Measurements from ENCODE around the gene USP35. TPM values are rescaled to one million over a fixed set of nuclear protein-coding genes. Genes with fewer than 3 reads are reported as not detected.

The USP35 gene
- total and polyA plus RNA-seq, 2 experiments from 2014 or later = 2.7 to 7.0 TPM

- Histone ChIP-seq H3K4me1 (ENCODE audit: insufficient read depth) (no peaks in the 10 kb centered on the region), H3K27ac (no peak overlapping the region), H3K9me2 (ENCODE audit: insufficient read depth) (no peaks in the 10 kb centered on the region), H3K79me2 (ENCODE audit: insufficient read depth) (no peaks in the 10 kb centered on the region), H3K4me2 (ENCODE audit: unreplicated experiment) (no peak overlapping the region), H2AFZ (no peak overlapping the region), H3K27me3 (replicated peaks; ENCODE audit: insufficient read depth) (no peaks in the 10 kb centered on the region), H3K36me3 (ENCODE audit: low read depth) (no peaks in the 10 kb centered on the region), H4K20me1 (ENCODE audit: insufficient read depth) (no peaks in the 10 kb centered on the region), H3K4me3 (no peak overlapping the region), H3K9ac (no peak overlapping the region), H3F3A (ENCODE audit: insufficient read depth) (no peaks in the 10 kb centered on the region), H3K9me3 (ENCODE audit: low read depth) (no peaks in the 10 kb centered on the region)
- DNase-seq = no peak
- 89 to 91% methylated on average over 1 of the region's 1 CpG for WGBS, 2 experiments (ENCODE audit: low coverage in 1 of 2, low lambda C conversion rate in 2 of 2, missing lambda C conversion rate in 2 of 2)
- in situ Hi-C loops (cut with MboI) = no loop called here
- TF ChIP-seq EZH2phosphoT487 (IDR thresholded peaks at IDR 0.05; ENCODE audit: insufficient read depth, low read depth) (no peak), EZH2 (IDR thresholded peaks at IDR 0.05; ENCODE audit: insufficient read depth, poor library complexity, severe bottlenecking) (no peak)
Measured at GRCh38 chr11:78160557-78160956, 28.2 kb upstream of the USP35 start.

GRCh38 chr11:78161346-78161745 is 27.4 kb upstream of the USP35 start:
- in situ Hi-C loops (cut with MboI) = no loop called here
- no peak overlapping the region for H3K4me3 ChIP-seq
- no peaks in the 10 kb centered on the region for H3K4me1 ChIP-seq (ENCODE audit: insufficient read depth)
- WGBS, 2 experiments (ENCODE audit: low coverage in 1 of 2, low lambda C conversion rate in 2 of 2, missing lambda C conversion rate in 2 of 2) = 100% methylated on average over 2 of the region's 2 CpGs
- H3K27ac ChIP-seq = no peak overlapping the region
- no peak for DNase-seq
- H2AFZ ChIP-seq = no peak overlapping the region
- no peaks in the 10 kb centered on the region for H3K9me2 ChIP-seq (ENCODE audit: insufficient read depth)
- no peaks in the 10 kb centered on the region for H3K27me3 ChIP-seq (replicated peaks; ENCODE audit: insufficient read depth)
- H3F3A ChIP-seq (ENCODE audit: insufficient read depth) = no peaks in the 10 kb centered on the region
- H3K4me2 ChIP-seq (ENCODE audit: unreplicated experiment) = no peak overlapping the region
- H4K20me1 ChIP-seq (ENCODE audit: insufficient read depth) = no peaks in the 10 kb centered on the region
- H3K9me3 ChIP-seq (ENCODE audit: low read depth) = no peaks in the 10 kb centered on the region
- no peak overlapping the region for H3K9ac ChIP-seq
- H3K36me3 ChIP-seq (ENCODE audit: low read depth) = no peaks in the 10 kb centered on the region
- H3K79me2 ChIP-seq (ENCODE audit: insufficient read depth) = no peaks in the 10 kb centered on the region
- TF ChIP-seq EZH2 (IDR thresholded peaks at IDR 0.05; ENCODE audit: insufficient read depth, poor library complexity, severe bottlenecking) (no peak), EZH2phosphoT487 (IDR thresholded peaks at IDR 0.05; ENCODE audit: insufficient read depth, low read depth) (no peak)

DNA sequence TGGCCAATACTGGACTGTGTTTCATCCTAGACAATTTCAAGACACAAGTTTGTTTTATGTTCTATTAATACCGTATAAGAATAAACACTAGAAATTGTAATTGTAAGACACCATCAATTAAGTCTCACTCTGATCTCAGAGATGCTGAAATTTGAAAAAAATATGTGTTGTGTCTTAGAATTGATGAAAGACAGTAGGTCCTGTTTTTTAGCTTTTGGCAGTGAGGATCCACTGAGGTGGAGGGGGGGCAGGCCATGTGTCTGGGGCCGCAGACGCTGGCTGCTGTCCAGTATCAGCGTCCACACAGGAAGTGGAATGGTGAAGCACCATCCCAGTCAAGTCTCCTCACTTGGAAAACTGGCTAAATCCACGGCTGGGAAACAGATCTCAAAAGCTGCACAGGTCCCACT is 26.8 kb upstream of the USP35 start:
- no peaks in the 10 kb centered on the region for H3K9me3 ChIP-seq (ENCODE audit: low read depth)
- no peak overlapping the region for H3K27ac ChIP-seq
- WGBS, 2 experiments (ENCODE audit: low coverage in 1 of 2, low lambda C conversion rate in 2 of 2, missing lambda C conversion rate in 2 of 2) = 38 to 39% methylated on average over 5 of the region's 5 CpGs
- no peaks in the 10 kb centered on the region for H4K20me1 ChIP-seq (ENCODE audit: insufficient read depth)
- no peak for DNase-seq
- no peaks in the 10 kb centered on the region for H3K9me2 ChIP-seq (ENCODE audit: insufficient read depth)
- H3K79me2 ChIP-seq (ENCODE audit: insufficient read depth) = no peaks in the 10 kb centered on the region
- no peaks in the 10 kb centered on the region for H3F3A ChIP-seq (ENCODE audit: insufficient read depth)
- in situ Hi-C loops (cut with MboI) = no loop called here
- H3K4me1 ChIP-seq (ENCODE audit: insufficient read depth) = no peaks in the 10 kb centered on the region
- H3K9ac ChIP-seq = no peak overlapping the region
- no peaks in the 10 kb centered on the region for H3K36me3 ChIP-seq (ENCODE audit: low read depth)
- no peak overlapping the region for H3K4me3 ChIP-seq
- no peaks in the 10 kb centered on the region for H3K27me3 ChIP-seq (replicated peaks; ENCODE audit: insufficient read depth)
- no peak overlapping the region for H3K4me2 ChIP-seq (ENCODE audit: unreplicated experiment)
- no peak for TF ChIP-seq EZH2phosphoT487 (IDR thresholded peaks at IDR 0.05; ENCODE audit: insufficient read depth, low read depth)
- TF ChIP-seq EZH2 (IDR thresholded peaks at IDR 0.05; ENCODE audit: insufficient read depth, poor library complexity, severe bottlenecking) = no peak
- H2AFZ ChIP-seq = no peak overlapping the region

DNA sequence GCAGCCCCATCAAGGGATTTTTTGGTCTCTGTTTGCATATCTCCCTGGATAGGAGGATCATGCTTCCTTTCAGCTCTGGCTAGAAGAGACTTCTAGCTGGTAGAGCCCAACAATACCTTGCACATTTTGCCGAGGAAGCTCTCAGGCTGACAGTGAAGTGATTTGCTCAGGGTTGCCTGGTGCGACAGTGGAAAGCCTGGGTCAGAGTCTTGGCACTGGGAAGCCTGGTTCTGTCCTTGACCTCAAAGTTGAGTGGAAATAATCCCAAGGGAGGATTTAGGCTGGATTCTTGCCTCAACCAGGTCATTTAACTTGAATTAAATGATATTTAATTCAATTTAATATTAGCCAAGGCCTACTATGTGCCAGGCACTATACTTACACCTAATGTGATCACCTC is 24.9 kb upstream of the USP35 start:
- TF ChIP-seq EZH2 (IDR thresholded peaks at IDR 0.05; ENCODE audit: insufficient read depth, poor library complexity, severe bottlenecking) = no peak
- TF ChIP-seq EZH2phosphoT487 (IDR thresholded peaks at IDR 0.05; ENCODE audit: insufficient read depth, low read depth) = no peak
- WGBS, 2 experiments (ENCODE audit: low coverage in 1 of 2, low lambda C conversion rate in 2 of 2, missing lambda C conversion rate in 2 of 2) = 68 to 70% methylated on average over 2 of the region's 2 CpGs

GRCh38 chr11:78164471-78164870 is 24.2 kb upstream of the USP35 start:
- WGBS, 2 experiments (ENCODE audit: low coverage in 1 of 2, low lambda C conversion rate in 2 of 2, missing lambda C conversion rate in 2 of 2) = 98 to 100% methylated on average over 1 to 2 of the region's 2 CpGs
- Histone ChIP-seq H3K9me3 (ENCODE audit: low read depth) (no peaks in the 10 kb centered on the region), H4K20me1 (ENCODE audit: insufficient read depth) (no peaks in the 10 kb centered on the region), H3K4me1 (ENCODE audit: insufficient read depth) (peaks cover 13% of the 10 kb centered on the region), H3K4me3 (no peak overlapping the region), H3K27me3 (replicated peaks; ENCODE audit: insufficient read depth) (no peaks in the 10 kb centered on the region), H3K9me2 (ENCODE audit: insufficient read depth) (no peaks in the 10 kb centered on the region), H3K4me2 (ENCODE audit: unreplicated experiment) (no peak overlapping the region), H3K79me2 (ENCODE audit: insufficient read depth) (no peaks in the 10 kb centered on the region), H3F3A (ENCODE audit: insufficient read depth) (peaks cover 7% of the 10 kb centered on the region; the same call in 1 of the 2 replicates), H3K27ac (no peak overlapping the region), H2AFZ (no peak overlapping the region), H3K36me3 (ENCODE audit: low read depth) (no peaks in the 10 kb centered on the region), H3K9ac (no peak overlapping the region)
- no peak for DNase-seq
- in situ Hi-C loops (cut with MboI) = no loop called here
- TF ChIP-seq EZH2 (IDR thresholded peaks at IDR 0.05; ENCODE audit: insufficient read depth, poor library complexity, severe bottlenecking) = no peak
- TF ChIP-seq EZH2phosphoT487 (IDR thresholded peaks at IDR 0.05; ENCODE audit: insufficient read depth, low read depth) = no peak

More for the DNA sequence above, 24.9 kb upstream of the USP35 start:
- Histone ChIP-seq H3K9ac (no peak overlapping the region), H3K27me3 (replicated peaks; ENCODE audit: insufficient read depth) (no peaks in the 10 kb centered on the region), H3K9me2 (ENCODE audit: insufficient read depth) (no peaks in the 10 kb centered on the region), H3K27ac (no peak overlapping the region), H4K20me1 (ENCODE audit: insufficient read depth) (no peaks in the 10 kb centered on the region), H3K9me3 (ENCODE audit: low read depth) (no peaks in the 10 kb centered on the region), H3F3A (ENCODE audit: insufficient read depth) (0 out of 2 replicates have a peak, but pooled peaks cover 6% of the 10 kb centered on the region), H3K36me3 (ENCODE audit: low read depth) (no peaks in the 10 kb centered on the region), H3K79me2 (ENCODE audit: insufficient read depth) (no peaks in the 10 kb centered on the region), H3K4me2 (ENCODE audit: unreplicated experiment) (no peak overlapping the region), H3K4me3 (no peak overlapping the region), H2AFZ (no peak overlapping the region), H3K4me1 (ENCODE audit: insufficient read depth) (peaks cover 7% of the 10 kb centered on the region)
- no peak for DNase-seq
- in situ Hi-C loops (cut with MboI) = no loop called here
